OCI-LY7 (cell line): Measurements from ENCODE around the gene REG4. TPM values are rescaled to one million over a fixed set of nuclear protein-coding genes. Genes with fewer than 3 reads are reported as not detected.
"Not testable (repeated sequence)": the region's sequence is repeated elsewhere in the genome, so short reads cannot be mapped to it uniquely, and the experiment has no call there.

Source experiments
- Bru-seq: library from RNA; stranded (reverse); fragments of 400-500 nt; gene quantifications from one replicate; lab custom pipeline; 2021; lab: Mats Ljungman, UMichigan
- BruChase-seq, 2 experiments: library from RNA; stranded (reverse); fragments of 400-500 nt; gene quantifications; one replicate each; lab custom pipeline; 2021; lab: Mats Ljungman, UMichigan
- BruUV-seq: library from RNA; stranded (reverse); fragments of 400-500 nt; replicated peaks from 2 replicates; lab custom pipeline; 2021; lab: Mats Ljungman, UMichigan
- CTCF ChIA-PET: fragments of 300-600 bp; sonication (Branson Sonifier 250); formaldehyde crosslinking; loops from one replicate; lab custom pipeline; 2022; ENCODE audit warnings: antibody characterized with exemption; ENCODE audit not compliant: unreplicated experiment; lab: Charles Lee
- POLR2A ChIA-PET: fragments of 300-600 bp; sonication (Branson Sonifier 250); formaldehyde crosslinking; loops from one replicate; lab custom pipeline; 2022; ENCODE audit warnings: antibody characterized with exemption; lab: Charles Lee
- DNase-seq: peaks from one replicate; pipeline ENCODE4 v3.0.0-alpha.2; 2015; ENCODE audit warnings: low spot score
- H2AFZ ChIP-seq: fragments of 200-600 bp; sonication (generic), shearing (Covaris generic); 2 replicates; pipeline ENCODE4 v1.6.1; 2014; ENCODE audit warnings: mild to moderate bottlenecking, antibody characterized with exemption, low read length, moderate library complexity
- H3K27ac ChIP-seq: fragments of 200-600 bp; sonication (generic); 2 replicates; pipeline ENCODE4 v1.5.1; 2014; ENCODE audit warnings: mixed run types, low read depth, mild to moderate bottlenecking, moderate library complexity, low read length, inconsistent platforms; ENCODE audit not compliant: poor library complexity, severe bottlenecking
- H3K36me3 ChIP-seq: fragments of 200-600 bp; sonication (generic); 2 replicates; pipeline ENCODE4 v1.6.1; 2014; ENCODE audit warnings: mild to moderate bottlenecking, antibody characterized with exemption, low read length, moderate library complexity, mixed read lengths; ENCODE audit not compliant: insufficient read depth
- H3K4me1 ChIP-seq: fragments of 200-600 bp; sonication (generic); 2 replicates; pipeline ENCODE4 v1.5.1; 2014; ENCODE audit warnings: mild to moderate bottlenecking, low read length; ENCODE audit not compliant: insufficient read depth, poor library complexity, severe bottlenecking
- H3K4me2 ChIP-seq: fragments of 200-600 bp; sonication (generic); 2 replicates; pipeline ENCODE4 v1.6.1; 2014; ENCODE audit warnings: mild to moderate bottlenecking, low read length
- H3K4me3 ChIP-seq: fragments of 200-600 bp; sonication (generic); 2 replicates; pipeline ENCODE4 v1.5.1; 2014; ENCODE audit warnings: mild to moderate bottlenecking, low read depth, low read length; ENCODE audit not compliant: poor library complexity, severe bottlenecking
- H3K79me2 ChIP-seq: fragments of 200-600 bp; sonication (generic); 2 replicates; pipeline ENCODE4 v1.6.1; 2016; ENCODE audit warnings: low read depth, mild to moderate bottlenecking, low read length, moderate library complexity, mixed read lengths; ENCODE audit not compliant: insufficient read depth
- H3K9me2 ChIP-seq: fragments of 200-600 bp; sonication (generic); 2 replicates; pipeline ENCODE4 v1.6.1; 2016; ENCODE audit warnings: mild to moderate bottlenecking, low read length, mixed read lengths; ENCODE audit not compliant: insufficient read depth
- H3K9me3 ChIP-seq: fragments of 200-600 bp; sonication (generic); 2 replicates; pipeline ENCODE4 v1.6.1; 2014; ENCODE audit warnings: mild to moderate bottlenecking, mixed run types, low read length, mixed read lengths
- H4K20me1 ChIP-seq: fragments of 200-600 bp; sonication (generic); 2 replicates; pipeline ENCODE4 v1.6.1; 2014; ENCODE audit warnings: mild to moderate bottlenecking, antibody characterized with exemption, low read length, moderate library complexity, mixed read lengths; ENCODE audit not compliant: insufficient read depth
- EZH2phosphoT487 ChIP-seq: fragments of 200-600 bp; sonication (generic); IDR thresholded peaks from 2 replicates; pipeline ENCODE4 v1.6.1; 2018; ENCODE audit warnings: low read depth, borderline replicate concordance, mild to moderate bottlenecking, mixed run types, antibody characterized with exemption, low read length, moderate library complexity, mixed read lengths
- intact Hi-C: fragments of 100-400 bp; cut with micrococcal nuclease; formaldehyde crosslinking; loops from one replicate; pipeline ENCODE4 v1.10.0; 2022; ENCODE audit not compliant: unreplicated experiment
- long read RNA-seq: library from polyadenylated mRNA; stranded (forward); transcript quantifications from one replicate; pipeline ENCODE4 v2.0.0, GENCODE V29; 2022
- total RNA-seq, 2 experiments: library from RNA; depleted of rRNA in 1 of 2; stranded (reverse); fragments of >200 nt in 1 of 2; shearing (Covaris generic) in 1 of 2; gene quantifications; 2 replicates each; pipeline ENCODE4 v1.2.3, GENCODE V29; 2014 to 2022
- TF ChIP-seq, protein P1 (sequence below): fragments of 200-600 bp; sonication (generic); conservative IDR thresholded peaks from 2 replicates; pipeline ENCODE4 v1.5.1; 2014; ENCODE audit warnings: mild to moderate bottlenecking, antibody characterized with exemption, low read length, moderate library complexity, mixed read lengths

REG4 gene
- total RNA-seq (2014; rRNA removed; shearing (Covaris generic)) (not detected in 2 replicates), total RNA-seq (2022) (not detected in 2 replicates), Bru-seq, nascent RNA (not detected), BruChase-seq, experiment 1, labeled RNA remaining after a 6-hour chase (not detected), BruChase-seq, experiment 2, labeled RNA remaining after a 2-hour chase (not detected)
- long read RNA-seq: 0 reads

DNA sequence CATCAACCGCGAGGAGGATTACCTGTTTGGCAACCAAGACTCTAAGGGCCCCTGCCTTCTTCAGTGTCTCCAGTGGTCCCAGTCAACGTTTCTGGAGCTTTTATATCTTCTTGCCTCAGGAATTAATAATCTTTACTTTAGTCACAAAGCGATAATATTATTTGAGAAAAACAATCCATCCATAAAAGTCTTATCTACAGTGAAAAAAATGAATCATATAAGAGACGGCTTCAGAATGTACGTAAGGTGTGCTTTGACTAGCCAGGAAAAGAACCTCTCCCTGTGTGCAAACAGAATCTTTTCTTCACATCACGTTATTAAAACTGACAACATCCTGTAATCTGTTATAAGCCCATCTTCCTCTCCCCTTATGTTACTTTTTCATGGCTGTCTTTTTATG is at the start of gene REG4:
REG4 (minus strand) TSS at position 74 of the 400 bp plus-strand sequence. CDS start 2,691 bp downstream, outside the sequence.
- Histone ChIP-seq H3K4me1 (no peaks in the 10 kb centered on the region), H3K27ac (no peak within 1 kb of the TSS), H3K4me2 (no peak within 1 kb of the TSS), H4K20me1 (no peaks in the 10 kb centered on the region), H2AFZ (no peak within 1 kb of the TSS), H3K36me3 (no peaks in the 10 kb centered on the region), H3K79me2 (no peaks in the 10 kb centered on the region), H3K9me2 (no peaks in the 10 kb centered on the region), H3K9me3 (no peaks in the 10 kb centered on the region), H3K4me3 (no peak within 1 kb of the TSS)
- no peak for DNase-seq
- BruUV-seq: no TSS peak
- TF ChIP-seq, protein P1, sequence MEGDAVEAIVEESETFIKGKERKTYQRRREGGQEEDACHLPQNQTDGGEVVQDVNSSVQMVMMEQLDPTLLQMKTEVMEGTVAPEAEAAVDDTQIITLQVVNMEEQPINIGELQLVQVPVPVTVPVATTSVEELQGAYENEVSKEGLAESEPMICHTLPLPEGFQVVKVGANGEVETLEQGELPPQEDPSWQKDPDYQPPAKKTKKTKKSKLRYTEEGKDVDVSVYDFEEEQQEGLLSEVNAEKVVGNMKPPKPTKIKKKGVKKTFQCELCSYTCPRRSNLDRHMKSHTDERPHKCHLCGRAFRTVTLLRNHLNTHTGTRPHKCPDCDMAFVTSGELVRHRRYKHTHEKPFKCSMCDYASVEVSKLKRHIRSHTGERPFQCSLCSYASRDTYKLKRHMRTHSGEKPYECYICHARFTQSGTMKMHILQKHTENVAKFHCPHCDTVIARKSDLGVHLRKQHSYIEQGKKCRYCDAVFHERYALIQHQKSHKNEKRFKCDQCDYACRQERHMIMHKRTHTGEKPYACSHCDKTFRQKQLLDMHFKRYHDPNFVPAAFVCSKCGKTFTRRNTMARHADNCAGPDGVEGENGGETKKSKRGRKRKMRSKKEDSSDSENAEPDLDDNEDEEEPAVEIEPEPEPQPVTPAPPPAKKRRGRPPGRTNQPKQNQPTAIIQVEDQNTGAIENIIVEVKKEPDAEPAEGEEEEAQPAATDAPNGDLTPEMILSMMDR: no peak
- TF ChIP-seq EZH2phosphoT487: no peak
- intact Hi-C loops: loop anchor here (10.0 kb wide), 1 partner anchor 53 kb away; no protein-coding TSS in a partner anchor
- POLR2A ChIA-PET: no interaction called here
- CTCF ChIA-PET: no interaction called here

DNA sequence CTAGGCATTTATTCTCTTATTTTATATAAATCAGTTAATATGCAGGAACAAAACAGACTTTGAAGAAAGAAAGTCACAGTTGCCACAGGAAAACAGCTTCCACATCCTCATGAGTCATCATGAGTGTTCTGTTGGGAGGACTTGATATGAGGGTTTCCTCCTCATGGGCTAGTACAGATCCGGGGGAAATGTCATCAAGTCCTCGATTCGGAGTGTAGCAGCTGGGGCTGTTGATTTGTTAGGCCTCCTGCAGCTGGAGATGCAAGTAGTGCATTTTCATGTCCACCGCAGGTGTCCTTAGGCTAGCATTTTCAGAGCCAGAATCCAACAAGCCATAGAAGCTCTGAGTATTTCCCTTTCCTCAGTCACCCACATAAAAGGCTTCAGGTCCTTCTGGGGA is 48.4 kb upstream of the REG4 start:
- Histone ChIP-seq H3K36me3 (no peaks in the 10 kb centered on the region), H3K4me3 (no peak overlapping the region), H3K4me1 (no peaks in the 10 kb centered on the region), H3K4me2 (no peak overlapping the region), H4K20me1 (no peaks in the 10 kb centered on the region), H3K9me3 (no peaks in the 10 kb centered on the region), H2AFZ (no peak overlapping the region), H3K79me2 (no peaks in the 10 kb centered on the region), H3K9me2 (no peaks in the 10 kb centered on the region), H3K27ac (no peak overlapping the region)
- no peak for DNase-seq
- BruUV-seq: no TSS peak
- ChIA-PET POLR2A (interaction anchor here (0.6 kb wide), 1 partner anchor 57 kb away, joined by 3 read pairs; no protein-coding TSS in a partner anchor), CTCF (no interaction called here)
- no peak for TF ChIP-seq EZH2phosphoT487
- TF ChIP-seq, protein P1: no peak
- intact Hi-C loops: loop anchor here (10.0 kb wide), 1 partner anchor 45 kb away; the partner anchor contains the start of gene REG4

DNA sequence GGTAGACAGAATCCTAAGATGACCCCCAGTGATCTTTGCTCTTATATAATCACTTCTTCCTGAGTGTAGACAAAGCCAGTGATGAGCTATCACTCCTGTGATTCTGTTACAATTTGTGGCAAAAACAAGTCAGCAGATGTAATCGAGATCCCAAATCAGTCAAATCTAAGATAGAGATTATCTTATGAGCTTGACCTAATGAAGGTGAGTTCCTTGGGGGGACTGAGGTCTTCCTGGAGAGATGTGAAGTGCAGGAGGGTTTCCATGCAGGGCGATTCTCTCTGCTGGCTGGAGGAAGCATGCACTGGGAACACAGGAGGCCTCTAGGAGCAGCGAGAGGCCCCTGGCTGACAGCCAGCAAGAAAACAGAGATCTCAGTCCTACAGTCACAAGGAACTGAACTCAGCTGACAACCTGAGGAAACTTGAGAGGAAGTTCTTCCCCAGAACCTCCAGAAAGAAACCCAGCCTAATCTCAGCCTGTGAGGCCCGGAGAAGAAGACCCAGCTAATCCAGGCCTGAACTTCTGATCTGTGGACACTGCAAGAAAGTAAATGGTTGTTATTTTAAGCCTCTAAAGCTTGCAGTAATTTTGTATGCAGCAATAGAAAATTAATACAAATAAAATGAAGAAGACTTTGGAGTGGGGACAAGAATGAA is 47.4 kb upstream of the REG4 start:
- H3K27ac ChIP-seq, H2AFZ ChIP-seq, H3K9me2 ChIP-seq, BruUV-seq, intact Hi-C loops, H3K36me3 ChIP-seq, H3K4me1 ChIP-seq, H4K20me1 ChIP-seq, H3K79me2 ChIP-seq, CTCF ChIA-PET, H3K9me3 ChIP-seq, H3K4me3 ChIP-seq, POLR2A ChIA-PET, H3K4me2 ChIP-seq, DNase-seq: not testable (repeated sequence)
